IgD-negative memory B cell (primary cell): ENCODE measurements around the gene CLHC1. TPM values are rescaled to one million over a fixed set of nuclear protein-coding genes. Genes with fewer than 3 reads are reported as not detected.
"Not testable (repeated sequence)": the region's sequence is repeated elsewhere in the genome, so short reads cannot be mapped to it uniquely, and the experiment has no call there.

Source experiments
- H3K27ac Mint-ChIP-seq, 3 donors: one replicate each; pipeline ENCODE4 v1.8.0; 2020 to 2022; ENCODE audit warnings: mild to moderate bottlenecking in 3 of 3, mixed read lengths in 3 of 3, moderate library complexity in 1 of 3
- H3K27me3 Mint-ChIP-seq: one replicate; pipeline ENCODE4 v1.8.0; 2021; ENCODE audit warnings: mixed read lengths
- H3K36me3 Mint-ChIP-seq: one replicate; pipeline ENCODE4 v1.8.0; 2020; ENCODE audit warnings: mild to moderate bottlenecking, mixed read lengths
- H3K4me1 Mint-ChIP-seq, 3 donors: one replicate each; pipeline ENCODE4 v1.8.0; 2020 to 2022; ENCODE audit warnings: mixed read lengths in 3 of 3, mild to moderate bottlenecking in 1 of 3
- H3K4me3 Mint-ChIP-seq, 4 donors: one replicate each; pipeline ENCODE4 v1.8.0; 2020 to 2022; ENCODE audit warnings: mild to moderate bottlenecking in 4 of 4, mixed read lengths in 4 of 4, moderate library complexity in 3 of 4
- H3K9me3 Mint-ChIP-seq, 3 donors: one replicate each; pipeline ENCODE4 v1.8.0; 2020 to 2021; ENCODE audit warnings: mixed read lengths in 3 of 3, mild to moderate bottlenecking in 1 of 3
- polyA plus RNA-seq: library from polyadenylated mRNA; unstranded; fragments of 300-500 nt; fragmentation: Illumina TruSeq; gene quantifications from one replicate; pipeline ENCODE4 v1.2.3, GENCODE V29; 2021

CLHC1 gene
- polyA plus RNA-seq, 1 donor from 2014 or later = 1.2 TPM

GRCh38 chr2:55223958-55224760 lies 7.9 kb downstream of the CLHC1 start:
- Mint-ChIP-seq H3K27me3 (no peaks in the 10 kb centered on the region), H3K9me3 (no peaks in the 10 kb centered on the region), H3K36me3 (no peaks in the 10 kb centered on the region), H3K27ac (peak overlapping the region; percentile 90 to 94 (median 92)), H3K4me3 (peak overlapping the region; percentile 83 to 93 (median 88)), H3K4me1 (peaks cover 16 to 25% (median 25%) of the 10 kb centered on the region in 3 donors)

- H3K4me3 Mint-ChIP-seq = no peak overlapping the region
- no peaks in the 10 kb centered on the region for H3K4me1 Mint-ChIP-seq
- H3K9me3 Mint-ChIP-seq = no peaks in the 10 kb centered on the region
- H3K36me3 Mint-ChIP-seq = peaks cover 2% of the 10 kb centered on the region
- no peaks in the 10 kb centered on the region for H3K27me3 Mint-ChIP-seq
- H3K27ac Mint-ChIP-seq = peak overlapping the region in 1 of 3 donors; percentile 25
Observed at GRCh38 chr2:55213822-55214221, 18.3 kb downstream of the CLHC1 start.

- Mint-ChIP-seq H3K4me1 (no peaks in the 10 kb centered on the region), H3K9me3 (peaks cover 6 to 13% (median 9%) of the 10 kb centered on the region in 3 donors), H3K4me3 (no peak overlapping the region), H3K36me3 (peaks cover 14% of the 10 kb centered on the region), H3K27me3 (no peaks in the 10 kb centered on the region), H3K27ac (no peak overlapping the region)
Observed at GRCh38 chr2:55204950-55205349, 27.1 kb downstream of the CLHC1 start.

- Mint-ChIP-seq H3K27me3 (no peaks in the 10 kb centered on the region), H3K4me3 (no peak overlapping the region)
Observed at GRCh38 chr2:55204536-55204935, 27.6 kb downstream of the CLHC1 start.

DNA sequence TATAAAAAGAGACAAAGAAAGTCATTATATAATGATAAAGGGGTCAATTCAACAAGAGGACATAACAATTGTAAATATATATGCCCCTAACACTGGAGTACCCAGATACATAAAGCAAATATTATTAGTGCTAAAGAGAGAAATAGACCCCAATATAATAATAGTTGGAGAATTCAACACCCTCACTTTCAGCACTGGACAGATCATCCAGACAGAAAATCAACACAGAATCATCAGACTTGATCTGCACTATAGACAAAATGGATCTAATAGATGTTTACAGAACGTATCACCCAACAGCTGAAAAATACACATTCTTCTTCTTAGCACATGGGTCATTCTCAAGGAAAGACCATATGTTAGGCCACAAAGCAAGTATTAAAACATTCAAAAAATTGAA lies 31.7 kb downstream of the CLHC1 start:
- no peaks in the 10 kb centered on the region for H3K27me3 Mint-ChIP-seq
- peaks cover 9 to 16% (median 13%) of the 10 kb centered on the region in 3 donors for H3K9me3 Mint-ChIP-seq
- no peak overlapping the region for H3K4me3 Mint-ChIP-seq
- H3K36me3 Mint-ChIP-seq = peaks cover 25% of the 10 kb centered on the region
- H3K4me1 Mint-ChIP-seq = no peaks in the 10 kb centered on the region
- no peak overlapping the region for H3K27ac Mint-ChIP-seq

More at GRCh38 chr2:55204536-55204935, 27.6 kb downstream of the CLHC1 start:
- no peak overlapping the region for H3K27ac Mint-ChIP-seq
- peaks cover 9 to 13% (median 12%) of the 10 kb centered on the region in 3 donors for H3K9me3 Mint-ChIP-seq
- H3K36me3 Mint-ChIP-seq = peaks cover 15% of the 10 kb centered on the region
- no peaks in the 10 kb centered on the region for H3K4me1 Mint-ChIP-seq

DNA sequence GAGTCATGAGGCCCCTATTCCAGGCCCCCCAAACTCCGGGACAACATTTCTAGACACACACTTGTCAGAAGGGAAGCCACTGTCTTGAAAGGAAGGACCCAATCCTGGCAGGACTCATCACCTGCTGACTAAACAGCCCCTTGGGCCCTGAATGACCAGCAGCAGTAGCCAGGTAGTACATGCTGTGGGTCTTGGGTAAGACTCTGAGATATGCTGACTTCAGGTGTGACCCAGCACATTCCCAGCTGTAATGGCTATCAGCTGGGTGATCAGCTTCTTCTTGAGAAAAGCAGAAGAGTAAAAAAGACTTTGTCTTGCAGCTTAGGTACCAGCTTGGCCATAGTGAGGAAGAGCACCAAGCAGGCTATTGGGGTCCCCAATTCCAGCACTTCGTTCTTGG lies 35.6 kb downstream of the CLHC1 start:
- Mint-ChIP-seq H3K36me3 (peaks cover 26% of the 10 kb centered on the region), H3K4me1 (no peaks in the 10 kb centered on the region), H3K27me3 (no peaks in the 10 kb centered on the region), H3K9me3 (peaks cover 6 to 16% (median 13%) of the 10 kb centered on the region in 3 donors), H3K4me3 (no peak overlapping the region), H3K27ac (no peak overlapping the region)

DNA sequence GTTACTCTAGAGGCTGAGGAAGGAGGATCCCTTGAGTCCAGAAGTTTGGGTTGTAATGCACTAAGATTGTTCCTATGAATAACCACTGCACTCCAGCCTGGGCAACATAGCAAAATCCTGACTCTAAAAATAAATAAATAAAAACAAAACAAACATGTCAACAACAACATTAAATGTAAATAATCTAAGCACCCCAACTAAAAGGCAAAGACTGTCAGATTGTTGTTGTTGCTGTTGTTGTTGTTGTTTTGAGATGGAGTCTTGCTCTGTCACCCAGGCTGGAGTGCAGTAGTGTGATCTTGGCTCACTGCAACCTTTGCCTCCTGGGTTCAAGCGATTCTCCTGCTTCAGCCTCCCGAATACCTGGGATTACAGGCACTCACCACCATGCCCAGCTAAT lies 40.2 kb downstream of the CLHC1 start:
- not testable (repeated sequence) for H3K9me3 Mint-ChIP-seq, H3K4me3 Mint-ChIP-seq, H3K4me1 Mint-ChIP-seq, H3K27me3 Mint-ChIP-seq, H3K27ac Mint-ChIP-seq
- H3K36me3 Mint-ChIP-seq = peaks cover 14% of the 10 kb centered on the region

DNA sequence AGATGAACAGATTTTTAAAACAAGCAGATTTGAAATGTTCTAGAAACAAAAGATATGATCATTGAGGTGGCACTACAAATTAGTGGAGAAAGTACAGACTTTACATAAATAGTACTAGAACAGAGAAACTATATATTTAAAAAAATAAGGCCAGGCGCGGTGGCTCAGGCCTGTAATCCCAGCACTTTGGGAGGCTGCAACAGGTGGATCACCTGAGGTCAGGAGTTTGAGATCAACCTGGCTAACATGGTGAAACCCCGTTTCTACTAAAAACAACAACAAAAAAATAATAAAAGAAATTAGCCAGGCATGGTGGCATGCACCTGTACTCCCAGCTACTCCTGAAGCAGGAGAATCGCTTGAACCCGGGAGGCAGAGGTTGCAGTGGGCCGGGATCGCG lies 45.3 kb downstream of the CLHC1 start:
- H3K36me3 Mint-ChIP-seq = peaks cover 14% of the 10 kb centered on the region
- H3K27me3 Mint-ChIP-seq, H3K27ac Mint-ChIP-seq, H3K9me3 Mint-ChIP-seq, H3K4me1 Mint-ChIP-seq, H3K4me3 Mint-ChIP-seq: not testable (repeated sequence)

- Mint-ChIP-seq H3K4me3 (no peak overlapping the region), H3K27me3 (no peaks in the 10 kb centered on the region), H3K4me1 (peaks cover 0 to 8% (median 4%) of the 10 kb centered on the region in 3 donors), H3K27ac (no peak overlapping the region), H3K36me3 (peaks cover 4% of the 10 kb centered on the region), H3K9me3 (no peaks in the 10 kb centered on the region)
Observed at GRCh38 chr2:55180374-55180773, 51.7 kb downstream of the CLHC1 start.

GRCh38 chr2:55176094-55176415 lies 56.0 kb downstream of the CLHC1 start:
- Mint-ChIP-seq H3K9me3 (no peaks in the 10 kb centered on the region), H3K36me3 (no peaks in the 10 kb centered on the region), H3K4me3 (no peak overlapping the region), H3K27ac (no peak overlapping the region), H3K27me3 (no peaks in the 10 kb centered on the region), H3K4me1 (peaks cover 0 to 8% (median 2%) of the 10 kb centered on the region in 3 donors)

DNA sequence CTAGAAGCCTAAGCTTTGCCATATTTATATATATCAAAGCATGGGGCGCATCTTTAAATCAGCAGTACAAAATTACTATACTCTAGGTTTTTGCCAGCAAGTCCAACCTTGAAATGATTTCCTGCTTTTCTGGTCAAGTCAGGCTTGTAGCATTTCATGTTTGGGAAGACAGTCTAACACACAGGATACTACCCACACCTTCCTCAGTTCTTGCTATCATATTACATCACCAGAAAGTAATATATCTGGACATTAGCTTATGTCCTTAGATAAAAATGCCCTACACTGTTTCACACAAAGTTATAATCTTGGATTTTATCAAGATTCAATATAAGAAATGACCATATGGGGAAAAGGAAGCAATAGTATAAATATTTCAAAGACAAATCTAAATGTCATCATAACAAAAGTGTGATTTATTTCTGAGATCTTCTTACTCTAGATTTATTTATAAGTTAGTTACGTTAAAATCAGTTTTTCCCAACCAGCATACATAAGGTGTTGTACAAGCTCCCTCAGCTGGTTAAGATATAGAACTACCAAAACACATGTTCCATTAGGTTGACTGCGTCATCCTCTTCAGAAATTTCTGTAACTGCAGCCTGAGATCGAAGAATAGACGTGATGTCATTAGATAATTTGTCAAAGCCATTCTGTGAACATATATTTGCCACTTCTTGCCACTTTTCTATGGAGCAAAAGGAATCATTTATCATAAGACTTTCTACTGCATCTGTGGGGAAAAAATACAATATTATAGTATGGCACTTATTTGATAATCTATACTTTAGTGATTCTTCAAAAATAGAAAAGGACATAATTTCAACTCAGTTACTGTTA lies 56.6 kb downstream of the CLHC1 start:
- Mint-ChIP-seq H3K27ac (no peak overlapping the region), H3K27me3 (no peaks in the 10 kb centered on the region), H3K4me1 (peaks cover 0 to 8% (median 2%) of the 10 kb centered on the region in 3 donors), H3K9me3 (no peaks in the 10 kb centered on the region), H3K4me3 (peak overlapping the region in 1 of 4 donors; percentile 39), H3K36me3 (no peaks in the 10 kb centered on the region)

GRCh38 chr2:55173438-55174054 lies 58.5 kb downstream of the CLHC1 start:
- H3K4me1 Mint-ChIP-seq = peaks cover 0 to 9% (median 2%) of the 10 kb centered on the region in 3 donors
- no peaks in the 10 kb centered on the region for H3K9me3 Mint-ChIP-seq
- H3K4me3 Mint-ChIP-seq = no peak overlapping the region
- no peaks in the 10 kb centered on the region for H3K27me3 Mint-ChIP-seq
- no peaks in the 10 kb centered on the region for H3K36me3 Mint-ChIP-seq
- H3K27ac Mint-ChIP-seq = peak overlapping the region in 1 of 3 donors; percentile 11

DNA sequence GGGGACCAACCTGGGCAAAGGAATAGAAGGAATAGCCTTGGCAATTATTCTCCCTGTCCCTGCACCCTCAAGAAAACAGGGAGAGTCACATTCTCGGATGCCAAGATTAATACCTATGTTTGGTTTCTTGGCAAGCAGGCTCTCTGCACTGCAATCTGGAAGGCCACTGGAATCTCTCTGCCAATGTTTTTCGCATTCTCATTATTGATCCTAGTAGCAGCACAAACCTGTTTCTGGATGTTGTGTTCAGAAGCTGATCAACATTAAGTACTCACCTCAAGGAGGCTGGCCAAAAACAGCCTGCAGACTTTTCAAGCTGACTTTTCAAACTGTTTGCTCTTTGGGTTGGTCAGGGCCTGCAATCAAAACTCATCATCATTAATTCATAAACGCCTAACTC lies 62.2 kb downstream of the CLHC1 start:
- Mint-ChIP-seq H3K27ac (no peak overlapping the region), H3K4me3 (no peak overlapping the region), H3K4me1 (peaks cover 0 to 2% (median 0%) of the 10 kb centered on the region in 3 donors), H3K36me3 (no peaks in the 10 kb centered on the region), H3K27me3 (no peaks in the 10 kb centered on the region), H3K9me3 (no peaks in the 10 kb centered on the region)

- no peaks in the 10 kb centered on the region for H3K36me3 Mint-ChIP-seq
- no peak overlapping the region for H3K4me3 Mint-ChIP-seq
- no peaks in the 10 kb centered on the region for H3K27me3 Mint-ChIP-seq
- H3K9me3 Mint-ChIP-seq = no peaks in the 10 kb centered on the region
- H3K4me1 Mint-ChIP-seq = peaks cover 0 to 2% (median 0%) of the 10 kb centered on the region in 3 donors
- H3K27ac Mint-ChIP-seq = no peak overlapping the region
Observed at GRCh38 chr2:55169359-55169758, 62.7 kb downstream of the CLHC1 start.
